Stimulated activated naive CD8-positive, alpha-beta T cell treated with anti-CD3 and anti-CD28 coated beads, Interleukin-15, Interleukin-2, amounts not matched to agents 100 U/mL and 50 U/mL, for 24 hours (primary cell): ENCODE results near the gene MOB3B.
A peak's percentile ranks its signal among the peaks of the same experiment; 100 is the strongest.

ENCODE experiments used
- ATAC-seq: fragments of 150-1000 bp; cut with Tn5 transposase; one replicate; pipeline ENCODE4 v1.10.0; 2021
- DNase-seq: peaks from one replicate; pipeline ENCODE4 v3.0.0; 2021

The MOB3B gene

DNA sequence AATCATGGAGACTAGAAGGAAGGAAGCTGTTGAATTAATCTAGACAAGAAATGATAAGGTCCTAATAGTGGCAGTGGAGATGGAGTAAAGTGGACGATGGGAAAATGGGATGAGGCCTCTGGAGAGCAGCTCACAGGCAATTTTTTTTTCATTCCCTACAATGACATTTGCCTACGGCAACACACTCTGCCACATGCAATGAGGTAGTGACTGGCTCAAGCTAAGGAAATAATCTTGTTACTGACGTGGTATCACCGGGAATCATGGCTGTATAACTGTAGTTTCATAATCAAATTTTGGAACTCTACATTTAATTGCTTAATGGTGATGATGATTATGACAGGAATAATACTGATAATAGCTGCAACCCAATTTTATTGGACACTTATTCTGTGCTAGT, 12.1 kb upstream of the MOB3B start:
- no peak for ATAC-seq
- no peak for DNase-seq

DNA sequence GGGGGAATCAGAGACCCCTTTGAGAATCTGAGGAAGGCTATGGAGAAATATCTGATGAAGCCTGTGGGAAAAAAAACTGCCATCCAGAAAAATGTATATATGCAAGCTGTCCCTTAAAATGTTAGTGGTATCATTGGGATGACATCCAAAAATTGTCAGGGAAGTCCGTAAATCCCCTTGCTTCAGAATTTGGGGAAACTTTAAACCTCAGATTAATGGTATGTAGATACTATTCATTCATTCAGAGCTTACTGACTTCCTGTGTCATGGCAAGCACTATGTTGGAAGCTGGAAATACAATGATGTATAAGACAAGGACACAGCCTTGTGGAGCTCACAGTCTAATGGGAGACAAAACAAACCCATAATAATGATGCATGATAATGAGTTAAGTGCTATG, 10.9 kb upstream of the MOB3B start:
- DNase-seq: no peak

DNA sequence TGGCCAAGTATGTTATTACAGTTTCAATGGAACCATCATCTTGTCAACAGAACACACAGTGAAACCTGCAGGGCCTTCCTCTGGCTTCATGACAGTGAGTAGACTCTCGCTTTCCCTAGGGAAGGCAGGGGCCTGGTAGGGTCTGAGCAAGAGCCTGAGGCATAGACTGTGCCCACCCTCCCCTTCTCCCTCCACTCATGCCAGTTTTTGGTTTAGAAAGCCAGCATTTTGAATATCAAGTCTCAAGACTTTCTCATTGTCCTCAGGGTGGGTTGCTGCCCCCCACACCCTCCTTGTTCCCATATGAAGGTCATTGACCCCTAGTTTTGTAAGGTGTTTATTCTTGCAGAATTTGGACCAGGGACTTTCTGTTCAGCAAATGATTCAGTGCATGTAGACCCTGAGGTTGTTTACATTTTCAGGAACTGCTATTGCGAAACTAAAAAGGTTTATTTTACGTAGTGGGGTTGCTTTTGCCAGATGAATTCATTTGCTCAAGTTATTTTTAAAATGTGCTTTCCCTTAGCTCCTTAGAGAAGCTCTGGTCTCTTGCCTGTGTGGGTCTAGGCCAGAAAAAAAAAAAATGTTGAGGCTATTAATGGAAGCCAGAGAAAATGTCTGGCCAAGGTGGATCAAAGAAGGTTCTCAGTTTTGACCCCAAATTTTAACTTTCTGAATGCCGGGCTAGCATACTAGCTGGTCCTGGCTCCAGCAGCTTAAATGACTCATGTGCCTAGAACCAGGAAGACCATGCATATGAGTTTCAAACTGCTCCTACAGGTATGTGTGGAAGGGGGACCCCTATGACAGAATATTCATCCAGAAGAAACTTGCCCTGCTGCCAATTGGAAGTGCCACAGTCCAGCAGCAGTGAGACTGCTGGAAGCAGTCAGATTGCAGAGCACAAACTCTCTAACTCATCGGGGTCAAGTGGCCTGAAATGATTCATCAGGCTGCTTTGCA, 10.1 kb upstream of the MOB3B start:
- ATAC-seq (no peak), DNase-seq (no peak)

More for the DNA sequence above, 10.9 kb upstream of the MOB3B start:
- no peak for ATAC-seq

DNA sequence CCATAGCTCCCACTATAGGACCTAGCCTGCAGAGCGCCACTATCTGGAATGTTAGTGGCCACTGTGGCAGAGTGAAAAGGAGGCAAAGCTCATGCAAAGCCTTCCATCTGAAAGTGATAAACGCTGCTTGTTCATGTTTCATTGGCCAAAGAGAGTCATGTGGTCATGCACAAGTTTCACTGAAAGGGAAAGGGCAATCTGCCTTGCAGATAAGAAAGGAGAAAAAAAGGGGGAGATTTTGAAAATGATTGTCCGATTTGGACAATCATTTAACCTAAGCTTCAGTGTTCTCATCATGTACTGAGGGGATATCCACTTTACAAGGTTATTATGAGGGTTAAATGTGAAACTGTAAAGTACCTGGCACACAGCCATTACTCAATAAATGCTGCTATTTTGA, 9.0 kb upstream of the MOB3B start:
- DNase-seq (no peak), ATAC-seq (no peak)

DNA sequence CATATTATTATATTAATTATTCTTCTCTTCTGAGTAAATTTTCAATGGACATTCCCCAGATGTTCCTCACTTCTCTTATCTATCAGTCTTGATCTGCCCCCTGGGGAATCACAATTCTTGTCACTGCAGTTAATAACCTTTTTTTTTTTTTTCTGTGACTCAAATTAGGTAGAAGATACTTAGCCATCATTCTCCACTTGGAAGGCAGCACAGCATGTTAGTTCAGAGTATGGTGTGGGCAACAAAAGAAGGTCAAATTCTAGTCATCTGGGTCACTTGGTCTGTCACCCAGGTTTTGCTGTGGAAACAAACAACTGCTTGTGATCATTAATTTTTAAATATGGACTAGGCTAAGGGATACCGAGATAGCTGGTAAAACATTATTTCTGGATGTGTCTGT, 8.1 kb upstream of the MOB3B start:
- DNase-seq: no peak
- ATAC-seq: no peak

DNA sequence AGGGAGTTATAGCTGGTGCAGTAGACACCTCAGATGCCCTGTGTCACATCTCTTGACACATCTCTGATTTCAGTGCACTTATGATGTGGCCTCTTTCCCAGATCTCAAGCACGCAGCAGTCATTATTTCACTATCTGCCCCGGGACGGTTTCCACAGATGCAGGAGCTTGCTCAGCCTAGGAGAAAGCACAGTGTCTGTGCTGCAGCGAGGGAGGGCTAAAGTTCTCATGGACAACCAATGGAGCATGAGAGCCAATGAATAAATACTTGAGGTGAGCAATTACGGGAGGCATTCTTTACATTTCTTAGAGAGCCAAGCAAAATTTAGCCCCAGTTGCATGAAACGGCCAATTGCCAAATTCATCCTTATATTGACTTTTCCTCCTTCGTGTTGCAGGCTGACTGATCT, 7.4 kb upstream of the MOB3B start:
- ATAC-seq (no peak), DNase-seq (no peak)

DNA sequence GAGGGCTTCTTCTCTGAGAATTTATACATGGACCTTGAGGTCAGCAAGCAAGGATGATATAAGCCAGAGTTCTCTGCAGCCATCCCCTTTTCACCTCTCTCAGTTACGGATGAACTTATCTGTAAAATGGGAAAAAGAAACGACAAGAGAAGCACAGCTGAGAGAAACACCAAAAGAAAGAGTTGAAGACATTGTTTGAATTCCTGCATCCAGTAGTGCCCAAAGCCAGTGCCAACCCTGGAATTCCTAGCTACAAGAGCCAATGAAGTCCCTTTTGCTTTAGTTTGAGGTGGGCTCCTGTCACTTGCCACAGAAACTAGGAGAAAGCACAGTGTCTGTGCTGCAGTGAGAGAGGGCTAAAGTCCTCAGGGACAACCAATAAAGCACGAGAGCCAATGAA, 6.6 kb upstream of the MOB3B start:
- ATAC-seq: no peak

DNA sequence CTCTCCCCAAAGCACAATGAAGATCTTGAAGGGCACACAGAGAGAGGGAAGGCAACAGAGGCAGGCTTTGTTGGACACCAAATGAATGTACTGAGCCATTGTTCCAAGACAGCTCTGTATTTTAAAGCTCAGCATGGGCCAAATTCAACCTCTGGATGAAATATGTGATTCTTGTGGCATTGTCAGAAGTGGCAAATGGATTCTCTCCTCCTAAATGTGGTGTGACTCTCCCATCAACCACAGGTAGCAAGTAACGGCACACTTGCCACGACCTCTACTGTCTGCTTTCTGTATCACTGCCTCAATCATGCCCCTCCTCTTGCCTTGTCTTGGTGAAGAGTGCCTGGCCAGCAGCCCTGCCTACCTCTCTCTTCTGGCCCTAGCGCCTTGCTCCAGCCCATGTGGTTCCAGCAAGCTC, 6.1 kb upstream of the MOB3B start:
- DNase-seq: no peak
- ATAC-seq: no peak

More for the DNA sequence above, 6.6 kb upstream of the MOB3B start:
- no peak for DNase-seq

DNA sequence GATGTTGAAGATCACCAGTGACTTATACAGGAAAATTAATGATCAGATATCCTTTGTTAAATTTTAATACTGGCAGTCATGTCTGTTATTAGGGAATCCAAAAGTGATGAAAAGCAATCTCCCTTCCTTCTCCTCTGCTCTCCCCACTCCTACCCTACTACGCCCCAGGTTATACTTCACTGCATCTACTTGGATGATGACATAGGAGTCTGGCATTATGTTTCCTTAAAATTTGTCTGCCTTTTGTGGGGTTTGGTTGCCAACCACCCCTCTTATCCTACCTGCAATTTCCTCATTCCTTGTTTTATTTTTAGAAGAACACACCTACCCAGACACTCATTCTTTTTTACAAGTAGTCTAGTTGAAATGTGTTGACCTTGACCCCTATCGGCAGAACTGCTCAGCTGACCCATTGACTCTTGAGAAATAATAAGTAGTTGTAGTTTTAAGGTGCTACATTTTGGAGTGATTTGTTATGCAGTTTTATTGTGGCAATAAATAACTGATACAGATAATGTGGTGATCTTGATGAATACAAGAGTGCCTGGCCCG, 5.1 kb upstream of the MOB3B start:
- DNase-seq: no peak
- no peak for ATAC-seq

DNA sequence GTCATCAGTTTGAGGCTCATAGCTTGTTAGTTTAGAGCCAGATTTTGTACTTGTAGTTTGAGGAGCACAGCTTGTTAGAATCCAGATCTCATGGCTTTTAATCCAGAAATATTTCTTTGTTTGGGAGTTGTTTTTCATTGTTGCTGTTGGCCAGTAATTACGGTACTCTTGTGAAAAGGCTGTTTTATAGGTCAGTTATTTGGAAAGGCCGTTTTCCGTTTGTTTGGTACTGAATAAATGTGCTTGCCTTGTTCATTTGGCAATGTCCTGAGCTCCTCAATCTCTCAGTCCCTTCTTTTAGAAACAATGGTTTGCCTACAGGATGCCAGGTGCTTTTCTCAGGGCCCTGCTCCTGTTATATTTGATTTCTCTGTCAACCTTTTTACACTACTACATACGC, 4.5 kb upstream of the MOB3B start:
- ATAC-seq (no peak), DNase-seq (no peak)

DNA sequence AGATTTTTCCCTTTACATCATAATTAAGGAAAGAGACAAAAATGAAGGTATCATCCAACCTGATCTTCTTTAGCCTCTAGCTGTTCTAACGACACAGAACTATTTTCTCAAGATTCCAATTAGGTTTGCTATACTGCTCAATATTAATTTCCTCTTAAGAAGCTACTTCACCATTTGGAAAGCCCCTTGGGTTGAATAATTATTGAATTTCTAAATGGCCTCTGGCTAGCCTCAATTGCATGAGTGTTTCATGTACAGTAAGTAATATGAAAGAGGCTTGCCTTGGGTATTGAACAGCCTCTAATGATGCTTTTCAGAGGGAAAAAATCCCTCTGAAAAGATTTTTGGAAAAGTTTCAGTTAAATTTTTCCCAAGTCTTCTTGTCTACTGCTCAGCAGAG, 3.7 kb upstream of the MOB3B start:
- DNase-seq (no peak), ATAC-seq (no peak)

DNA sequence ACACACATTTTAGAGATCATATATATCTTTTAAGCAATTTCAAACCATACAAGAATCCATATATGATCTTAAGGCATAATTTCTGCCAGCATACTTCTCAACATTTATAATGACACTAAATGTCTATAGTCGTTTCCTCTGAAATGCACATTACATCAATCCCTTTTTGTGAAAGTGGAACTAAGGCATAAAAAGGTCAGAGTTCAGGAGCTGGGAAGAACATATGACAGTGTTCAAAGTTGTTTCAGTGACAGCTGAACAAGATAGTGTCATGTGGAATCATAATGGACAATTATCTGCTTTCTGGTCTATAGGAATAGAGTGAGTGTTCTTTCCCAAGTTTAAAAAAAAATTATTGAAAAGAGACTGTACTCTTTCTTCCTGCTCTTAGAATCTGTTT, 2.4 kb upstream of the MOB3B start:
- DNase-seq (no peak), ATAC-seq (no peak)

DNA sequence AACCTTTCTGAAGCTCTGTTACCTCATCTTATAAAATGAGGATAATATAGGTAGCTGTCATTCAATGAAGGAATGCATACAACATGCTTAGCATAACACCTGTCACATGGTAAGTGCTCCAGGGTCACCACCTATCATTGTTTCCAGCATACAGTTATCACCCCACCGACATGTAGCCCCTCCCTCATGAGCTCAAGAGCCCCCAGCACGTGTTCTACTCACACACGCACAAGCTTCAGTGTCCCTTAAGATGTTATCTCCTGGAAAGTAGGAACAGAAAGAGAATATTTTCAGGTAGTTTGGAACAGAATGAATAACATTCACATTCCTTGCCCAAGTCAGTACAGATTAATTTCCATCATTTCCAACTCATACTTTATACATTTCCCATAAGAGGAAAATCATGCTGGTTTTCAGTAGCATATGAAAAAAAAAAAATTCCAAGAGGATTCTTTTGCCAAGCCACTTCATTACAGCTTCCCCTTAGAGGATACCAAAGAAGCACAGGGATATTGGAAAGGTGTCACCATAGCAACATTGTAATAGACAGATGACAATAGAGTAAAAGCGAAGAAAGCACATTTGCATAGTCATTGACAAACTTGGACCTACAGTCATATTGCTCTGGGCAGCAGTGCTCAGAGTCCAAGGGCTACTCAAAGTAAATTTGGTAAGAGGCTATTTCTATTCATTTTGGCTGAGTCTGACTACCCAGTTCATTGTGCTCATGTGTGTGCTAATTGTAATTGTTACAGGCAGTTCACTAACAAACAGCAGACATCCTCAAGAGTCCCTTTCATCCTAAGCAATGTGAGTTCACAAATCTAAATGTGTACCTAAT, 1.5 kb upstream of the MOB3B start:
- DNase-seq (no peak), ATAC-seq (no peak)

DNA sequence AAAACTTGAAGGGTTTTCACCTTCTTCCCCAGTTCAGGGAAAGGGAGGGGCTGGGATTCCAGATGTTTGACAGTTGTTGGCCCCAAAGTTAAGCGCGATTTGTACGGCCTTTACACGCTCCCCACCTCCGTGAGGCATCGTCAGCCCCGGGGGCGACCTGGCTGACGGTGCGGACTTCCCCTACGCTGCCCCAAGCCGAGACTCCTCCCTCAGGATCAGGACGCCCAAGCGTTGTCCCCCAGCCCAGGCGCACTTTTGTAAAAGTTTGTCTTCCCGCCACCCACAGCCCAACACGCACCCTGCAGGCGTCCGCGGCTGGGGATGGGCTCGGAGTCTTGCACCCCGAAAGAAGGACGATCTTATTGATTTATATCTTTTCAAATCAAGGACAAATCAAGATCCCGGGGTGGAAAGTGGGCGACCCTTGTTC, 713 bp downstream of the MOB3B start:
- peak; percentile 67 for DNase-seq
- peak; percentile 86 for ATAC-seq

DNA sequence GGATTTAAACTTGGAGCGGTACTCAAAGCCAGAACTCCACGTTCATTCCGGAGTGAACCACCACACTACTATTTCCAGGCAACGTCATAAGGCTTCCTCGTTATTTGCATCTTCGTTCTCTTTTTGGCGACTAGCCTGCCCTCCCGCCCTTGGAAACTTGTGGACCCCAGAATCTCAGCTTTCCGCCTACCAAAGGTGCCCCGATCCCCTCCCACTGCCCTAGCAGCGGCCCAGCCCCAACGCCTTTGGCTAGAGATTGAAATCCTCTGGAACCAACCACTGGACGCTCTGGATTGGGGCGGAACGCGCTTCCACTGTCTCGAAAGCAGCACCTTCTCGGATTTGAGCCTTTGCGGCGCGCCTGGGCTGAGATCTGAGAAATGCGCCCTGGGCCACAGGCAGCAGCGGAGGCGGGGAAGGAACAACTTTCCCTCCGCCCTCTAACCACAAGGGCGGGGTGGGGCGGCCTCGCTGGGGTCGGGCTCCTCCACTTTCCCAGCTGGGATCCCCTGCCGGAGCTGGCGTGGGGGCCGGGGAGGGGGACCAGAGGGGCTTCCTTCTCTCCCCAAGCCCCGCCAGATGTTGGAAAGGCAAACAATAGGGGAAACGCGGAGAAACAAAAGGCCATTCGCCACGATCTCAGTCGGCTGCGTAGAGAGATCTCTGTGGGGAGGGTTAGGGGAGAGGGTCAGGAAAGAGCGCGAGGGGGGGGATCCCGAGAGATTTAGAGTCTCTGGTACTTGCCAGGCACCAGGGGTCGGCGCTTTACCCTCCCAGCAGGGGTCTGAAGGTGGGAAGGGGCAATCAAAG, 1.3 kb downstream of the MOB3B start:
- DNase-seq (peak; percentile 69), ATAC-seq (peak; percentile 60)

DNA sequence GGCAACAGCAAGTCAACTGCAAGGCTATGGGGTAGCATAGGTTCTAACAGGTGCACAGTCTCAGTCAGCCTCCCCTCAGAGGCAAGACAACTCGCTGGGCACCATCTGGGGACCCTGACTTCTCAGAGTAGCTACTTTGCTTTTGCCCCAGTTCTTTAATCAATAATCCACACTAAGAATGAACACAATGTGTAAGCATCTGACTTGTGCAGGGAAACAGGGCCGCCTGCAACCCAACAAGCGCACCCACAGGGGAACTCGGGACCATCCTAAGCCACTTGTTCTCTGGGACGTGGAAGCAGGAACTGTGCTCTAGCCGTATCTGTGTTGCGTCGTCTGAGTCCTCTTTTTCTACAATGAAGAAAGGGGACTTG, 1.9 kb downstream of the MOB3B start:
- DNase-seq (no peak), ATAC-seq (no peak)

DNA sequence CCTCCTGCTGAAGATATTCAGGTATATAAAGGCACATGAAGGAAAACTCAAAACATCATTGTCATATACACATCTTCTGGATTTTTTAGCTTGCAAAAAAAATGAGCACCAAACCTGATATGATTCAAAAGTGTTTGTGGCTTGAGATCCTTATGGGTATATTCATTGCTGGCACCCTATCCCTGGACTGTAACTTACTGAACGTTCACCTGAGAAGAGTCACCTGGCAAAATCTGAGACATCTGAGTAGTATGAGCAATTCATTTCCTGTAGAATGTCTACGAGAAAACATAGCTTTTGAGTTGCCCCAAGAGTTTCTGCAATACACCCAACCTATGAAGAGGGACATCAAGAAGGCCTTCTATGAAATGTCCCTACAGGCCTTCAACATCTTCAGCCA, 5.4 kb downstream of the MOB3B start, which contains the start of gene IFNK:
IFNK (plus strand) TSS at position 55 of the 400 bp plus-strand sequence; CDS start at position 102, 47 bp downstream.
- DNase-seq (no peak), ATAC-seq (no peak)

DNA sequence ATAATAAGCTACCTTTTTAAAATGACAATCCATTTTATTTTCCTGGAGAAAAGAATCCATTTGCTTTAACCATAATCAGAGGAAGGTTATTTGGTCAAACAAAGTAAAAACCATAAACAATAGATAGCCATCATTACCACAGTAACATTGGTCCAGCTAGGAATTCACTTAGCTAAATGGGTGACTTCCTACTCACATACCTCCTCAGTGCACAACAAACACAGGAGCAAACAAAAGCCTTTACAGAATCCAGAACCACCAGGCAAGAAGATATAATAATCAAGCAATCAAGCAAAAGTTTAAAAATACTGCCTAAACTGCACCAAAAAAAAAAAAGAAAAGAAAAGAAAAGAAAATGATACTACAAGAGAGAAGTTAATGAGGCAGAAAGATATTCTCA, 6.5 kb downstream of the MOB3B start:
- no peak for DNase-seq
- ATAC-seq: no peak

DNA sequence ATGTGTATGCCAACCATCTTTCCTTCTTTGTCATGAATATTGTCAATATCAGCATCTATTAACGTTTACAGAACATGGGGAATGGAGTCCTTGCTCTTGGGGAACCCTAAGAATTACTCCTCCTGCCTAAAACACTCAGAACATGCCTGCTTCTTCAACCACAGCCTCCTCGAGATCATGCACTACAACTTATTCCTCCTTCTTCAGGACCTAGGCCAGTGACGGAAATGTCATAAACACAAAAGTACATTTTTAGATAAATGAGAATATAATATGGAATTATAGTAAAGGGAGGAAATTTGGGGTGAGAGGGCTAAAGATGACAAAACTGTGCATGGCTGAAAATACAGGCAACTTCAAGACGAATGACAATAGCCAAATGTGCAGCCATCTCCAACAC, 8.6 kb downstream of the MOB3B start:
- no peak for DNase-seq

DNA sequence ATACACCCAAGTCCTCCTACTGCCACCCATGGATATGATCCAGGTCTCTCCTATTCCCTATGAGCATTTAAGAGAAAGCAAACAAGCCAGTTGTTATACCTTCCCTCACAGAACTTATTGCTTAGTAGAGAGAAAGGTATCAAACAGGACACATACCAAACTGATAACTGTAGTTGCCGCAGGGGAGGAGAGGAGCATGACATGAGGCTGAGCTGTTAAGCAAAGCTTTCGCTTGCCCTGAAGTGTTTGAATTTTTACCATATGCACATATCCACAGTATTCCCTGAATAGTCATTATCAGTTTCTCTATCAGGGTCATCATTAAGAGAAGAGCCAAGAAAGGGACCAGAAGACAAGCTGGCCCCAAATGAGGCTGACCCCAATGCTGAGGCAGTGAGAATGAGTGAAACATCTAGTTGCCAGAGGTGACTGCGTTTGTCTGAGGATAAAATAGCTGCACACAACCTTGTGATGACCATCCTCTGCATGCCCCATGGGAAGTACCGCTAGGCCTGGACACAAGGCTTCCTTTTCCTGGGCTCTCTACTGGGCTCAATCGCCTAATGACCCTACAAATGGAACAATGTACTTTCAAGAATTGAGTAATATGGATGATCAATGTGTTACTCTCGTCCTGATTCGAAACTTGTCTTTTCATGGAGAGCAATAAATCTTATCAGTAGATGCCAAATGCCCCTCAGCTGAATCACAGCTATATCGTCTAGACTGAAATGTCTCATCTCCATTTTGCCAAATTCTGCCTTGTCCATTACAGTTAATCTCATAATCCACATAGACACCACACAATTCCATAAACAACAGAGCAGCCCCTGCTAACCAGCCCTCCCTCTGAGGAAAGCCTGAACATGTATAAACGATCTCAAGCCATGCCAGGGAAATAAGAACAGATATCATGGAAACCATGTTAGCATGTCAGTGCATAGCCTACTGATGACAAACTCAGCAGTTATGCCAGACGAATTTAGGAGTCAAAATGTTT, 9.8 kb downstream of the MOB3B start:
- DNase-seq (no peak), ATAC-seq (no peak)

More for the DNA sequence above, 8.6 kb downstream of the MOB3B start:
- no peak for ATAC-seq

DNA sequence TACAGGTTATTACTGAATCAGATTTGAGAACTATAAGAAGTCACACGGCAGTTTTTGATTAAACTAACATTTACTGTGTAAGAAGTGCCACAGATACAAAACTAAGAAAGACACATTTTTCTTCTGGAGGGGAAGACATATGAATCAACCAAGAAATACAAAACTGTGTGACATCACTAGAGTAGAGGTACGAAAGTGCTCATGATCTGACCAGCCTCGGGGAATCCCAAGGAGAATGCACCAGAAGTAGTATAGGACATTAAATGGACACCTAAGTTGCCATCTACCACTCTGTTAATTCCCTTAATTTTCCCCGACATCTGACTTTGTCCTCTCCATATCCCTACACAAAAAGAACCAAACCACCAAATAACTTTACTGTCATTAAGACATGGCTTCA, 10.8 kb downstream of the MOB3B start:
- ATAC-seq (no peak), DNase-seq (no peak)
